ENCODE results near the gene OFD1.
A peak's percentile ranks its signal among the peaks of the same experiment; 100 is the strongest.

Gene OFD1, protein sequence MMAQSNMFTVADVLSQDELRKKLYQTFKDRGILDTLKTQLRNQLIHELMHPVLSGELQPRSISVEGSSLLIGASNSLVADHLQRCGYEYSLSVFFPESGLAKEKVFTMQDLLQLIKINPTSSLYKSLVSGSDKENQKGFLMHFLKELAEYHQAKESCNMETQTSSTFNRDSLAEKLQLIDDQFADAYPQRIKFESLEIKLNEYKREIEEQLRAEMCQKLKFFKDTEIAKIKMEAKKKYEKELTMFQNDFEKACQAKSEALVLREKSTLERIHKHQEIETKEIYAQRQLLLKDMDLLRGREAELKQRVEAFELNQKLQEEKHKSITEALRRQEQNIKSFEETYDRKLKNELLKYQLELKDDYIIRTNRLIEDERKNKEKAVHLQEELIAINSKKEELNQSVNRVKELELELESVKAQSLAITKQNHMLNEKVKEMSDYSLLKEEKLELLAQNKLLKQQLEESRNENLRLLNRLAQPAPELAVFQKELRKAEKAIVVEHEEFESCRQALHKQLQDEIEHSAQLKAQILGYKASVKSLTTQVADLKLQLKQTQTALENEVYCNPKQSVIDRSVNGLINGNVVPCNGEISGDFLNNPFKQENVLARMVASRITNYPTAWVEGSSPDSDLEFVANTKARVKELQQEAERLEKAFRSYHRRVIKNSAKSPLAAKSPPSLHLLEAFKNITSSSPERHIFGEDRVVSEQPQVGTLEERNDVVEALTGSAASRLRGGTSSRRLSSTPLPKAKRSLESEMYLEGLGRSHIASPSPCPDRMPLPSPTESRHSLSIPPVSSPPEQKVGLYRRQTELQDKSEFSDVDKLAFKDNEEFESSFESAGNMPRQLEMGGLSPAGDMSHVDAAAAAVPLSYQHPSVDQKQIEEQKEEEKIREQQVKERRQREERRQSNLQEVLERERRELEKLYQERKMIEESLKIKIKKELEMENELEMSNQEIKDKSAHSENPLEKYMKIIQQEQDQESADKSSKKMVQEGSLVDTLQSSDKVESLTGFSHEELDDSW

DNA sequence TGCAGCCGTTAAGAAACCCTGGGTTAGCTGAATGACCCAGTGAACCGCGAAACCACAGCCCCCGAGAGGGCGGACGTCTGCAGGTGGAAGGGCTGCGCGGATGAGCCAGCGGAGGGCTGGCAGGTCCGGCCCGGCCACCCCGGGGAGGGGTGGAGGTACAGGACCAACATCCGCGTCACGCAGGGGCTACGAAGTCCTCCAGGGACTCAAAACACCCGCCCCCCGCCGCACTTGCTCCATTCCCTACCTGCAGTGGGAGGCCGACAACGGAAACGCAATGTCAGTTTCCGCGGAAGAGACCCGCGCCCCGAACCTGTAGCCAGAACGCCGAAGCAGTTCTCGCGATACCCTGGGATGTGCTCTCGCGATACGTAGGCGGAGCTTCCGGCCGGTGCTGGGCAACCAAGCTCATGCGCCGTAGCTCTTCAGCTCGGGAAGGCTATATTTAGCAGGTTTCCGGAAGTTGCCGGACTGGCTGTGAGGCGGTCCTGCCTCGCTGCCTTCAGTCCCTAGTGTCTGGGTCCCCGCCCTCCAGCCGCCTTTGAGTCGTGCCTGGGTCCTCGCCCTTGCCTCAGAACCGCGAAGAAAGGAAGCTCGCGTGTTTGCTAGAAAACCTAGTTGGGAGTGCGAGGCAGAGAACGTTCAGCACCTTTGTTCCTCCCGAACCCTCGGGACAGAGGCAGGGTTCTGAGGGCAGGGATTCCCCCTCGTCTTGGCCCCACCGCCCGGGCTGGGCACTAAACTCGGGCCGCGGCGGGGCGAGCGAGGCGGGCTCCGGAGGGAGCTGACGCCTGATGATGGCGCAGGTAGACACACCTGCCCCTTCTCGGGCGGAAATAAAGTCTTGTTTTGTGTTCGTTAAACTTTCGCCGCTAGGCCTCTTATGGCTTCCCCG, at the start of gene OFD1, which contains the start of gene TRAPPC2:
TSS of gene OFD1 (plus strand) at position 471 of the 895 bp plus-strand sequence. CDS start at position 795, 324 bp downstream.
TSS of gene TRAPPC2 (minus strand) at position 343 of the 895 bp plus-strand sequence. CDS start 14,657 bp downstream, outside the sequence.
- peak; percentile 88 for DNase-seq (ENCODE audit: low read depth)

DNA sequence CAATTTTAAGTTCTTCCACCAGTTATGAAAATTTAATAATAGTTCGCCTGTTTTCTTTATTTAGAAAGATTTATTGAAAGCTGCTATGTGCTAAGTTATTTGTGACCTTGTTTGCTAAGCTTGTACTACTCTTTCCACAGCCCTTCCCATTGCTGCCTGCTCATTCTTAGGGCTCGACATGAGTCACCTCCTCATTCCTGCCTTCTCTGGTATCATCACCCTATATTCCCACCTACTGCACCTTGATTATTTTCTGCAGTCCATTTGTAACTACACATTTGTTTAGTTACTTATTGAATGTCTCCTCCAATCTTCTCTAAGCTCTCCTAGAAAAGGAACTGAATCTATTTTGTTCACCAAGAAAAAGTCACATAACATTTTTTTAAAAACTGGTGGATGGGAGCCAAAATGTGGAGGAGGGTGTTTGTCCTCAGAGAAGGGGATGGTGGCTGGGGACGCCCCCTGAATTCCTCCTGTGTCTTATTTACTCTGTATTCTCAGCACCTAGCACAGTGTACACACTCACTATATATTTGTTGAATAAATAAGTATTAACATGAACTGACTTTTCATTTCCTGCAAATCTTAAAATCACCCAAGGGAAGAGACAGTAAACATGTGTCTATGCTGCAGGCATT, 49.3 kb upstream of the OFD1 start:
- DNase-seq (ENCODE audit: low read depth), result no peak

DNA sequence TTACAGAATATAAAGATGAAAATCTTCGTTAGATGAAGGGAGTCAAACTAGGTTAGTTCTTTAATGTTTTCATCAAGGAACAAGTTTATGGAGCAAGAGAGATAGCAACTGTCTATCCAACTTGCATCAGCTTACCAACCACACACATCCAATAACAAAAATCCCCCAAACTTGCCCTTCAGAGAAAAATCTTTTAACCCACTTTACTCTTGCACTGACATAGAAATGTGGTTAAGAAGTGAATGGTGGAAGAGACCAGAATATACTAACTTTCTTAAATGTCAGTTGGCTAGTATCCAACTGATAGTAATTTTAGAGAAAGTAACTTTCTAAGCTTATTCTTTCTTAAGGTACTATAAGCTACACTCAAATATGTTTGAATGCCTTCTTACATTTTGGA, 47.3 kb upstream of the OFD1 start:
- DNase-seq (ENCODE audit: low read depth), result no peak

DNA sequence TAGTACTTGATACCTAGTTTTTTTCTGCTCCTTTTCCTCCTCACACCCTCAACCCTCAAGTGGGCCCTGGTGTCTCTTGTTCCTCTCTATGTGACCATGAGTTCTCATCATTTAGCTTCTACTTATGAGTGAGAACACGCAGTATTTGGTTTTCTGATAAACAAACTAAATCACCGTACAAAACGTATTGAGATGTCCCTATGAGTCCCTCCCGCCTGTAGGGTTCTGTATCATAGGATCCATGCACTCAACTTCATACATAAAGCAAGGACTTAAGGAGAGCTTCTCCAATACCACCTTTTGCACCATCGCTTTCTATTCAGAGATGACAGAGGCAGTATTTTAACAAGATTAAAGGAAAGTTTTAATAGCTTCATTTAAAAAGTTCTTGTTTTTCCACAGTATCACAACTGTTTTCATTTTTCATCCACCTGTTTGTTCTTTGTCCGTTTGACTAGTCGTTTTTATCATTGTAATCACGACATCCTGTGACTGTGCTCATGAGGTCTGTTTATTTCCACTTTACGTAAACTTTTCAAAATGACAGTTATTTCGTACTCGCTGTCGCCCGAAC, 46.1 kb upstream of the OFD1 start:
- DNase-seq (ENCODE audit: low read depth), result no peak

DNA sequence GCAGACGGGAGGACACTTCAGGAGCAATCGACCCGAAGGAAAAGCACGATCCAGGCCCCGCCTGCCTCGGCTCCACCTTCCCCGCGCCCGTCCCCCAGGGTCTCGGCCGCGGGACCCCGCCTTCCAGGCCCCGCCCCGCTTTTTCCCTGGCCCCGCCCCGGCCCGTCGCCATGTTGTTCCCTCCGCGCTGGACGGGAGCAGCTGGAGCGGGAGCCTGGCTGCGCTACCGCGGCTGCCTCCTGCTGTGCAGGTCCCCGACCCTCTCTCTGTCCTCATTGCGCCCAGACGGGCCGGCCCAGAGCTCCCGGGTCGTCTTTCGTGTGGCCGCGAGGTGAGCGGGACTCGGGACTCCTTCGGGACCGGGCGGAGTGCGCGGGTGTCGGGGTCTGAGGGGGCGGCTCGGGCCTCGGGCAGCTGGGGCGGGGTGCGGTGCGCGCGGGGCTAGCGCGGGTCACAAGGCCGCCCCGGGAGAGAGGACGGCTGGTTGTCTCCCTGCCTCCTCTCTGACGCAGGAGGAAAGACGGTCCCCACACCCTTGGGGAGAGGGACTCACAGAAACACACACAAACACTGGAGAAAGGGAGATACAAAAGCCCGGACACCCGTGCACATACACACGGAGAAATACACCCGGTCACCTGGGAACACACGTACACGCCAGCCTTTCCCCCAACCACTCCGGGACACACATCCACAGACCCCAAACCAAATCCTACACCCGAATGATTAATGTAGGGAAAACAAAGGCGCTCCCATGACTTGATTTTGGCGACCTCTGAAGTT, 45.4 kb upstream of the OFD1 start, which contains the start of gene RAB9A:
TSS of gene RAB9A (plus strand) at position 171 of the 783 bp plus-strand sequence. CDS start 19,619 bp downstream, outside the sequence.
- DNase-seq (ENCODE audit: low read depth), result peak; percentile 72

DNA sequence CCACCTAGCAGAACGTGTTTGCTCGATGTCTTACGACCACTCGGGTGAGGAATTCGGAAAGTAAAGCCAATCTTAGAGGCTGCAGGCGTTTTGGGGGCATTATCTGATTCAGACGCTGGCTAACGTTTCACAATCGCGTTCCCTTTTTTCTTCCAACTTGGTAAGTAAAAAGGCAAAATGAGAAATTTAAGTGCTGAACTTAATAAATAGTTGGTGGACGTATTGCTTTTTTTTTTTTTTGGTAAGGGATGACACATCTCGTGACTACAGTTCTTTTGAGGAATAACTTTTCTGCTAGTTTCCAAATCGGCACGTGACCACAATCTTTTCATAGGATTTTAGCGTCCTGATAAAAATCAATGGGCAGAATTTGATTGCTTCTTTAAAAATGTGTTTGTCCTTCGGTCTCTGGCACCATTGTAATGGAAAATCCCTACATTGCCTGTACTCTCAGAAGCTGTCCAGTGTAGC, 44.8 kb upstream of the OFD1 start:
- no peak for DNase-seq (ENCODE audit: low read depth)

DNA sequence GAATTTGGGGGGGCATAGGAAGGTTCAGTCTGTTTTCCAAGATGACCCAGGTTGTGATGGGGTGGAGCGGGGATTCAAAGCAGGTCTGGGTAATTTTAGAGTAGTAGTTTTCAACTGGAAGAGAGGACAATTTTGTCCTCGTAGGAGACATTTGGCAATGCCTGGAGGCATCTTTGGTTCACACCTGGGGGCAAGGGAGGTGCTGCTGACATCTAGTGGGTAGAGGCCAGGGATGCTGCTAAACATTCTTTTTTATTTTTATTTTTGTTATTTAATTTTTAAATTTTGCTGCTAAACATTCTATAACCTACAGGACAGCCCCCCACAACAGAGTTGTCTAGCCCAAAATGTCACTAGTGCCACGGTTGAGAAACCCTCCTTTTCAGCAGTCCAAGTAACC, 43.7 kb upstream of the OFD1 start:
- no peak for DNase-seq (ENCODE audit: low read depth)

DNA sequence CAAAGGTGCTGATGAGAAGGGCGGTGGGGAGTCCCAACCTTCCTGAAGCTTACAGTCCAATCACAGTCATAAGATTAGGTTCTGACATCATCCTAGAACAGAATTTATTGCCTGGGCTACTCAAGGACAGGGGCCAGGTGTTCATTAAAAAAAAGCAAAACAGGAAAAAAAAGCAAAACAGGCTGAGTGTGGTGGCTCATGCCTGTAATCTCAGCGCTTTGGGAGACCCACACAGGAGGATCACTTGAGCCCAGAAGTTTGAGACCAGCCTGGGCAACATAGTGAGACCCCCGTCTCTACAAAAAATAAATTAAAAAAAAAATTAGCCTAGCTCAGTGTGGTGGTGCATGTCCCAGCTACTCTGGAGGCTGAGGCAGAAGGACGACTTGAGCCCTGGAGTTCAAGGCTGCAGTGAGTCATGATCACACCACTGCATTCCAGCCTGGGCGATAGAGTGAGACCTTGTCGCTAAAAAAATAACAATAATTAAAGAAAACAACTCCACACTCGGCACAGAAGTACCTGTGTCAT, 42.6 kb upstream of the OFD1 start:
- no peak for DNase-seq (ENCODE audit: low read depth)

DNA sequence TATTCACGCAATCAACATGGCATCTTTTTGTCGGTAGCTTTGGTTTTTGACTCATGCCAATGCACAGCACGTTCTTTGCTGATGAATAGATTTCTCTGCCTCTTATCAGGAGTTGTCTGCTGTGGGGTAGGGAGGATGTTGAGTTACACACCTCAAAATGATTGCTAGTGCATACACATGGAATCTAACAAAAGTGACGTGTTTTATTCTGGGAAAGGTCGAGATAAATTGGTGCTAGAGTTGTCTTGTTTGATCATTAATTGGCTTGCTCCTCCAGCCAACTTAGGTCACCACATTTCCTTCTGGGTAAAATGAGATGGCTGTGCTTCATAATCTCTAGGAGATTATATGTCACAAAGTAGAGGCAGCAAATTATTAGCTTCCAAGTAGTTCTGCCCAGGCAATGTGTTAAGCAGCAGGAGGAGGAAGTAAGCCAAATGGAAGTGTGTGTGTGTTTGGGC, 41.7 kb upstream of the OFD1 start:
- no peak for DNase-seq (ENCODE audit: low read depth)

DNA sequence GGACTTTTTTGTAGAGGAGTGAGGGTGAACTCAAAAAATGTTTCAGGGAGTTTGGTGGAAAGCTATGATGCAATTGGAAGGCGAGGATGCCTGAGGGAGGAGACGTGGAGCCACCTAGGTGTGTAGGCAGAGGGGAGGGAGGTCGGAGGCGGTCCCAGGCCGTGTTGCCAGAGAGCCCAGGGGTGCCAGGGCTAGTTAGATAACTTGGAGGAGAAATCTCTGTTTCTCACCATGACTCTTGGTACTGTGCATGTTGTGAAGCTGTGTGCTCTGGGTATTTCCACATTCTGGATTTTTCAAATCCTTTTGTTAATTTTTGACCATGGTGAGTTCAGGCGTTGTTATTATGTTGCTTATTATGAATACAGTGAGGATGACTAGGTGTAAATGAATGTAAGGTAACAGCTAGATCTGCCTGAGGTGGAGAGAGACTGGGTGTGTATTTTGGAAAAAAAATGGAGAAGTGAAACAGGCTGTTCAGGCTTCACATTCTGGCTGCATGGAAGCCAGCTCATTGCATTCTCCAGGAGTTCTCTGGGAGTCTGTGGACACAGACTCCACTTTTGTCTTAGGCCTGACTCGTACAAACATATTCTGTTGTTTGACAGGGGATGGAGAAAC, 41.1 kb upstream of the OFD1 start:
- no peak for DNase-seq (ENCODE audit: low read depth)

DNA sequence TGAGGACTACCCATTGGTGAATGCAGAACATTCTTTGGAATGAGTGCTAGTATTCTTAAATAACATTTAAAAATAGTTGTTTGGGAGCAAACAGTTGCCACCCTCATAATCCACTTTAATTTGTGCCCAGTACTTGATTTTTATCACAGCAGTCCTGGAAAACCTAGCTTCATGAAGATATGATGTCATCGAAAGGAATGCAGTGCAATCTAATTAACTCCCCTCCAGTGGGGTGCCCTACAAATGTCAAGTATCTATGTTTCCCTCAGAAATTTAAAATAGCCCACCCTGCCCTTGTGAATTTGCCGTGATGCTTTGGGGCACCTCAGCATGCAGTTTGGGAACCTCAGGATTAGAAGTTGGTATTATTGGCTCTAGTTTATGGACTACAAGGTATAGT, 40.2 kb upstream of the OFD1 start:
- DNase-seq (ENCODE audit: low read depth), result no peak

DNA sequence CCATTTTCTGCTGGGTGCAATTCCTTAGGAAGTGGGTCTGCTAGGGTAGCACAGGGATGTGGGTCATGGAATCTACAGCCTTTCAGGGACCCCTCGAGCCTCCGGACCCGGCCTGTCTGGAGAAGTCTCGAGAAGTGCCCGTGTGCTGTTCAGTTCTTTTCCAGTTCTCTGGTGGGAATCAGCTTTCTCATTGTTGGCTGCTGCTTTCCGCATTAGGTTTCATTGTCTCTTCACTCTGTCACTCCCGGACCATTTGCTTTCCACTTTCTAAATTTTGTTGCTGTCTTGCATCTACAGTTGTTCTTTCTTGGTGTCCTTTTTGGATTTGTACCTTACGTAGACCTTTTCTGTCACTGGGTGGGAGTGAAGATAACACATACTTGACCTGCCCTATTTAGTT, 39.6 kb upstream of the OFD1 start:
- no peak for DNase-seq (ENCODE audit: low read depth)

DNA sequence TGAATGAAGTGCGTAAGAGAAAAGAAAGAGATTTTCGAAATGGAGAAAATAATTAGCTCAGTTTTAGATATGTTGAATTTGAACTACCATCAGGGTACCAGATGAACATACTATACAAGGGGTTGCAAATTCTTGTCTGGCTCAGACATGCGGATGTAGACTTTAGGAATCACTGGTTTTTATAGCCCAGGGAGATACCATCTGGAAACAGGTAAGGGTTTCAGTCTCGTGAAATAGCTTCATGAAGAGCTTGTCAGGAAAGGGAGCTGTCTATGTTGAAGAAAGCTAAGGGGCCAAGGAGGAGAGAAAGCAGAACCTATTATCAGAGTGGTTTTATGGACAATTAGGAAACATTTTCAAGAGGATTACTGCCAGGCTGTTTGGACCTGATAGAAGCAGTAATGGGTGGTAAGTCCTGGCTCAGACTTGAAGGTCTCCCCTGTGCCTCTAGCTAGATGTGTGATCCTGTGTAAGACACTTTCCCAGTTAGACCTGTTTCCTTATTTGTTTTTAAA, 38.9 kb upstream of the OFD1 start:
- no peak for DNase-seq (ENCODE audit: low read depth)

DNA sequence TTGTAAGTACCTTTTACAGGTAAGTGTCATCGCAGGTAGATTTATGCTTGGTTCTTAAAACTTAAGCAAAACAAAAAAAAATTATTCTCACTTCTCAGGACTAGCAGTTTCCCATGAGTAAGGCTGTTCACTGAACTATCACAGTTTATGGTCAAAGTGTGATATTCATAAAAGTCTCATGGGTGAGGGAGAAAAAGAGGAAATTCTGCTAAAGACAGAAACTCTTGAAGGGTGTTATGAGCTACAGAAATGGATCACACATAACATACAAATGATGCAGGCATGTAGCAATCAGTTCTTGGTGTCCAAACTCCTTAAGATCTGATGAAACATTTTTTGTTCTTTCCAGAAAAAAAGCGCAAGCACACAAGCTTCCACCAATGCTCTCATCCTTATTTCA, 37.1 kb upstream of the OFD1 start:
- no peak for DNase-seq (ENCODE audit: low read depth)

DNA sequence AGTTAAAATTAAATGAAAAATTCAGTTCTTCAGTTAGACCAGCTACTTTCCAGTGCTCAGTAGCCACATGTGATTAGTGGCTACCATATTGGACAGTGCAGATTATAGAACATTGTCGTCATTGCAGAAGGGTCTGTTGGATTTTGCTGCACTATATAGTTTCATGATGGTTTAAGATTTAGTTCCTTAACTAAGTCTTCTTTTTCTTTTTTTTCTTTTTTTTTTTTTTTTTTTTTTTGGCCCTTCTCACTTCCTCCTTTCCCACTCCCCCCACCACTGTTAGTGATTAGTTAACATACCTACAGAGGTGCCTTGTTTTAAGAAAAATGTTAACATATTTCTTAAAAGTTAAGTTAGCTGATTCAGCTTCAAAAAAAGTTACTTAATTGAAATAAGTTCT, 36.6 kb upstream of the OFD1 start:
- DNase-seq (ENCODE audit: low read depth), result no peak

DNA sequence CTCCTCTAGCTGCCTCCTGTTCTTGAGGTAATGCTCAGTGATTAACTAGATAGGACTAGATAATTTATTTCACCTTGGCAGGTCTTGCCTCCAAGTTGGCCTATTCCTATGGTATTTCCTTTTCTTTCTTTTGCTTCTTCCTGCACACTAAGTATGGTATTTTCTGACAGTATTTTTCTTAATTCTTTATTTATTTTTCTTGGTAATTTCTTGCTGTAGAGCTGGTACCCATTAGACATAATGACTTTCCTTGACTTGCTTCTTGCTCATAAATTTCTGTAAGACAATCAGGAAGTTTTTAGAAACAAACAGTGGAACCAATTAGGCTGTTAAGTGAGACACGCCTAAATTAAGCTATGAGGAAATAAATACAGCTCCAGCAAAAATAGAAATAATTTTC, 36.1 kb upstream of the OFD1 start:
- no peak for DNase-seq (ENCODE audit: low read depth)

DNA sequence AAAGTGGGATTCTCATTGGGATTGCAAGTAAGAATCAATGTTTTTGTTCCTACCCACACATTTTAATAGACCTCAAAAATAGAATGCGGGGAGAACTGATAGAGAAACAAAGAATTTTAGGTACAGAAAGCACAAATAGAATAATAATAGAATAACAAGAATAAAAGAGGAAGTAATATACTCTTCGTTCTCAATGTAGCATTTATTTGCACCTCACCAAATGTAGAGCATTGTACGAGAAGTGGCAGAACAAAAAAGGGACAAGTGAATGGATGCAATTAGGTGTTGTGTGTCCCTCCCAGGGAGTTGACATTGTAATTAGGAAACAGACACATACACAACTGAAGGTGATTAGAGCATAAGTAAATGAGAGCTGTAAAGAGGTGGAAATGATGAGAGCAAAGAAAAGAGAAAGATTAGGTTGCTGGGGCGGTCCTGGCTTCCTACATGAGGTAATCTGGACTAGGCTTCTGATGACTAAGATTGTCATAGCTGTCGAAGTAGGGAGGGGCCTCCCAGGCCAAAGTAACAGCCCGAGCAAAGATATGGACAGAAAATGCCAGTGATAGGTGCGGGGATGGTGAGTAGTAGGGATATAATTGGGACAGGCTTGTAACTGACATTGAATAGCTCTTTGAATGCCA, 35.2 kb upstream of the OFD1 start:
- DNase-seq (ENCODE audit: low read depth), result no peak

DNA sequence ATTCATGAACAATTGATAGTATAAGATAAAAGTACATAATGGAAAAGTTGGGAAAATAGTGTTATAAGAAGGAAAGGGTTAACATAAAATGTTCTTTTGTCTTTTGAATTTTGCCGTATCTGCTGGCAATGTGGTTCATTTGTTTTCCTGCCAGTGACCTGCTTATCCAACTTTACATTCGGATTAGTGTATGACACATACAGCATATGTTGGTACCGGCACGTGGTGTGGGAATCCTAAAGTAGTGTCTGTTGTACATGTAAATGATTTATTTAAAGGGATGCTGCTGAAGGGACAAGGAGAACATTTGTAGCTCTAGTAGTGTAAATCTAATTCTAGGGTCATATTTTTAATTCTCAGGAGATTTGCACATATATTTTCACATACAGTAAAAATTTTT, 34.2 kb upstream of the OFD1 start:
- DNase-seq (ENCODE audit: low read depth), result no peak
